Measurements from ENCODE around the gene ADTRP. TPM values are rescaled to one million over a fixed set of nuclear protein-coding genes. Genes with fewer than 3 reads are reported as not detected.

The ADTRP gene
- total and polyA plus RNA-seq, 8 donors: 0.65 to 11.4 (median 1.4) TPM

DNA sequence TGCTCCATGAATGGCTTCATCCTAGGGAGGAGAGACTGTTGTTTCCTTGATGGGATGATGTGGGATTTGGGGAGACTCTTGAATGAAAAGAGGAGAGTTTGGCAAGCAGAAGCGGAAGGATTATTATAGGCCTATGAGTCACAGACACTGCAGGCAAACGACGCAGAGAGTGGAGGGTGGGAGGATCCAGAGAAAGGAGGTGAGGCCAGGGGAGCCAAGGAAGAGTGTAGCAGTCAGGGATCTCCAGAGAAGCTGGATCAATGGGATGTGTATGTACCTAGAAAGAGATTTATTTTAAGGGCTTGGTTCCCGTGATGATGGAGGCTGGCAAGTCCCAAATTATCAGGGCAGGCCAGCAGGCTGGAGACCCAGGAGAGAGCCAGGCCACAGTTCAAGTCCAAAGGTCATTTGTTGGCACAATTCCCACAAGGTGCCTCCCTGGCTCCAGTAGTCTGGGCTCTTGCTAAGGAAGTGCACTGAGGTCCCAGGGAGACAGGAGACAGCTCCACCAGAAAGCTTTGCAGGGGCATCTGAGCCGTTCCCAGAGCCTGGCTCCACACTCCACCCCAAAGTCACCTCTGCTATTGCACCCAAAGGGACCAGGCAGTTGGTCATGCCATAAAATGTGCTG, 76.0 kb downstream of the ADTRP start:
- H3K9me3 ChIP-seq: no peaks in the 10 kb centered on the region
- DNase-seq (no peak), ATAC-seq (peak; percentile 72)
- no peak overlapping the region for H3K4me3 ChIP-seq
- peaks cover 0 to 13% of the 10 kb centered on the region in 2 donors for H3K4me1 ChIP-seq
- no peak overlapping the region for H3K27ac ChIP-seq
- H3K27me3 ChIP-seq: no peaks in the 10 kb centered on the region
- no peaks in the 10 kb centered on the region for H3K36me3 ChIP-seq
- TF ChIP-seq, protein P1, sequence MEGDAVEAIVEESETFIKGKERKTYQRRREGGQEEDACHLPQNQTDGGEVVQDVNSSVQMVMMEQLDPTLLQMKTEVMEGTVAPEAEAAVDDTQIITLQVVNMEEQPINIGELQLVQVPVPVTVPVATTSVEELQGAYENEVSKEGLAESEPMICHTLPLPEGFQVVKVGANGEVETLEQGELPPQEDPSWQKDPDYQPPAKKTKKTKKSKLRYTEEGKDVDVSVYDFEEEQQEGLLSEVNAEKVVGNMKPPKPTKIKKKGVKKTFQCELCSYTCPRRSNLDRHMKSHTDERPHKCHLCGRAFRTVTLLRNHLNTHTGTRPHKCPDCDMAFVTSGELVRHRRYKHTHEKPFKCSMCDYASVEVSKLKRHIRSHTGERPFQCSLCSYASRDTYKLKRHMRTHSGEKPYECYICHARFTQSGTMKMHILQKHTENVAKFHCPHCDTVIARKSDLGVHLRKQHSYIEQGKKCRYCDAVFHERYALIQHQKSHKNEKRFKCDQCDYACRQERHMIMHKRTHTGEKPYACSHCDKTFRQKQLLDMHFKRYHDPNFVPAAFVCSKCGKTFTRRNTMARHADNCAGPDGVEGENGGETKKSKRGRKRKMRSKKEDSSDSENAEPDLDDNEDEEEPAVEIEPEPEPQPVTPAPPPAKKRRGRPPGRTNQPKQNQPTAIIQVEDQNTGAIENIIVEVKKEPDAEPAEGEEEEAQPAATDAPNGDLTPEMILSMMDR (IDR thresholded peaks at IDR 0.05): no peak
- intact Hi-C loops (cut with DNase I): no loop called here

DNA sequence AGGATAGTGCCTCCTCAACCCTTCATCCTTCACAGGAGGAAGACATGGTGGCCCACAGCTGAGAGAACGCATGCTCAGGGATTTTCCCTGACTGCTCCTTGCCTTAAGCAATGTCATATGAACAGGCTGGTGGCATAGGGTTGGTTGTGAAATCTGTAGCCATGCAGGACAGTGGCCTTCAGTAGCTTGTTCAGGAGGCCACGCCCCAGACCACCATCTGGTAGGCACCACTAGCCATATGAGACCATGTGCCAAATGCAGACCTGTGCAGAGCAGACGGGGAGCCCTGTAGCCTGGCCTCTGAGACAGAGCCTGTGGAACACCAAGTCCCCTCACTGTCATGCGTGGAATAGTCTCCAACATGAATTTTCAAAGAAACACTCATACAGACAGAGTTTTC, 76.5 kb downstream of the ADTRP start:
- Histone ChIP-seq H3K36me3 (no peaks in the 10 kb centered on the region), H3K9me3 (no peaks in the 10 kb centered on the region), H3K4me3 (no peak overlapping the region), H3K27me3 (no peaks in the 10 kb centered on the region), H3K4me1 (peaks cover 0 to 13% of the 10 kb centered on the region in 2 donors), H3K27ac (no peak overlapping the region)
- TF ChIP-seq, protein P1 (IDR thresholded peaks at IDR 0.05): no peak
- DNase-seq (no peak), ATAC-seq (peak; percentile 12)
- intact Hi-C loops (cut with DNase I): no loop called here

DNA sequence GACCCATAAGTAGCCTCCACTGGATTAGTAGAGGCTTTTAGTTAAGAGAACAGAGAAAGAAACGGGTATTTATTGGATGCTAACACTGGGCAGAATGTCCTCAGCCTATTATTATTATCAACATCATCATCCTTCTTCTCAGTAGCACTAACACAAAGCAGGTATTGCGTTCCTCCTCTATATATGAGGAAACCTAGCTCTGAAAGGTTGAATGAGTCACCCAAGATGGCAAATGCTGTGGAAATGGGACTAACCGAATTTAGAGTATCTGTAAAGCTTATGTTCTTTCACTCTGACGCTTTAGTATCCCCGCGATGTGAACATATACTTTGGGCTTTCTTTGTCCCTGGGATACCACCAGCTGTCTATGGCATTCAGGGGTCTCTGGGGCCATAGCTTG, 77.0 kb downstream of the ADTRP start:
- no peak for DNase-seq
- TF ChIP-seq, protein P1 (IDR thresholded peaks at IDR 0.05): no peak
- H3K27me3 ChIP-seq: no peaks in the 10 kb centered on the region
- intact Hi-C loops (cut with DNase I): no loop called here
- peaks cover 0 to 13% of the 10 kb centered on the region in 2 donors for H3K4me1 ChIP-seq
- H3K9me3 ChIP-seq: no peaks in the 10 kb centered on the region
- no peak overlapping the region for H3K4me3 ChIP-seq
- H3K36me3 ChIP-seq: no peaks in the 10 kb centered on the region
- no peak for ATAC-seq
- H3K27ac ChIP-seq: no peak overlapping the region

DNA sequence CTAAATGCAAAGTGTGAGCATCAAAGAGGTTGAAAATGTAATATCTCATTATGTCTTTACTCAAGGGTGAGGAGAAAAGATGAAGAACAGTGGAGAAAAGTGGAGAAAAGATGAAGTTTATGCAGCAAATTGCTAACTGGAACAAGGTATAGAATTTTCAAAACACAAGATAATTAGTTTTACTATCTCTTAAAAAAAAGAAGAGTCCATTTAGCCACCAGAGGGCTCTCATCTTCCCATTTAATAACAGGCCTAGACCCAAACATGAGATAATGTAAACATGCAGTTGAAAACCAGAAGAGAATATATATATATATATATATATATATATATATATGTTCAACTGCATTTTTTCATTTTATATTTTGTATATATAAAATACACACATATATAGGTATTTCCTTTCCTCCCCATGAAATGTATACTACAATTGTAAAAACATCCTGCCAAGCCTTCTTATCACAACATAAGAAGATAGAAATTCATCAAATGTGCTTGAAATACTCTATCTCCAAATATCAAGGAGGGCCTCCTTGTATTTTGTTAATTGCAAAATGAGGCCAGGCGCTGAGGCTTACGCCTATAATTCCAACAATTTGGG, 78.4 kb downstream of the ADTRP start:
- H3K4me1 ChIP-seq: peaks cover 0 to 13% of the 10 kb centered on the region in 2 donors
- peak; percentile 51 for ATAC-seq
- no peaks in the 10 kb centered on the region for H3K36me3 ChIP-seq
- no peak overlapping the region for H3K27ac ChIP-seq
- H3K27me3 ChIP-seq: no peaks in the 10 kb centered on the region
- no peak overlapping the region for H3K4me3 ChIP-seq
- intact Hi-C loops (cut with DNase I): no loop called here
- DNase-seq: peak in 2 of 4 donors; percentile 36 to 67
- no peaks in the 10 kb centered on the region for H3K9me3 ChIP-seq
- TF ChIP-seq, protein P1 (IDR thresholded peaks at IDR 0.05): peak in 1 of 2 donors; percentile 36

DNA sequence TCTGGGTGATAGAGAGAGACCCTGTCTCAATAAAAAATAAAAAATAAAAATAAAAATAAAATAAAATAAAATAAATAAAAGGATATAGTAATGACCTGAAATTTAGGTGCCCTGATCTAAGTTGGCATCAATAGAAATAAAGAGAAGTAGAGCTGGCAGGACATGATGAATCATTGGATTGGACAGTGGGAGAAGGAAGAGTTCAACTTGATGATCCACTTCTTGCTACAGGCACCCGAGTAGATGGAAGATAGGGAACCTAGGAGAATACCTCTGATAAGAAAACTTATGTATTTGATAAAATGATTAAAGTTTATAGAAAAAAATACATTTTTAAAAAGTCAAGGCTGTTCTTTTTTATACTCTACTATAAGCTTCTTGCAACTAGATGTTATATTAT, 79.0 kb downstream of the ADTRP start:
- Histone ChIP-seq H3K27ac (no peak overlapping the region), H3K36me3 (no peaks in the 10 kb centered on the region), H3K4me1 (peaks cover 0 to 13% of the 10 kb centered on the region in 2 donors), H3K9me3 (no peaks in the 10 kb centered on the region), H3K27me3 (no peaks in the 10 kb centered on the region), H3K4me3 (no peak overlapping the region)
- intact Hi-C loops (cut with DNase I): no loop called here
- DNase-seq: no peak
- ATAC-seq: no peak
- TF ChIP-seq, protein P1 (IDR thresholded peaks at IDR 0.05): no peak
